ENCODE data around the gene PFKFB4. TPM values are rescaled to one million over a fixed set of nuclear protein-coding genes. Genes with fewer than 3 reads are reported as not detected.

Gene PFKFB4
- polyA plus RNA-seq, 1 of the 3 experiments (the other 2 are of a cell fraction), result 5.7 TPM

DNA sequence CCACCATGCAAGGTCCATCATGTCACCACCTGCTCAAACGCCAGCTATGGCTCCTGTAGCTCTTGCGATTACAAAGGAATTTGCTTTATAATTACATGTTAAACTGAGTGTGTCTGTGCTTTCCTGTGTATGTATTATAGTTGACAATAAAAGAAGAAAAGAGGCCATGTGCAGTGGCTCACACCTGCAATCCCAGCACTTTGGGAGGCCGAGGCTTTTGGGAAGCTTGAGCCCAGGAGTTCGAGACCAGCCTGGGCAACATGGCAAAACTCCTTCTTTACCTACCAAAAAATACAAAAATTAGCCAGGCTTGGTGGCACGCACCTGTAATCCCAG lies 83.0 kb downstream of the PFKFB4 start:
- Histone ChIP-seq H3K9me2 (no peaks in the 10 kb centered on the region), H3K79me2 (ENCODE audit: insufficient read depth) (peaks cover 43% of the 10 kb centered on the region), H3K27ac (ENCODE audit: low read depth in 2 of 2, low read length in 1 of 2) (peak overlapping the region; percentile 80 to 87; a peak in 3 of 4 replicates), H3K4me3 (ENCODE audit: low read depth in 2 of 2, low read length in 1 of 2) (no peak overlapping the region; a peak in 1 of 4 replicates), H4K20me1 (ENCODE audit: insufficient read depth) (no peaks in the 10 kb centered on the region), H3K36me3 (replicated peaks in 1 of 2; ENCODE audit: control insufficient read depth in 1 of 2, insufficient read depth in 2 of 2, low read length in 1 of 2) (peaks cover 0 to 5% of the 10 kb centered on the region in 2 experiments), H3K9ac (peak overlapping the region; percentile 79; the same call in 1 of the 2 replicates), H2AFZ (ENCODE audit: low read depth) (0 out of 2 replicates have a peak overlapping the region, but pooled peaks have one; percentile 37), H3K4me2 (peak overlapping the region; percentile 82; the same call in 1 of the 2 replicates), H3K9me3 (no peaks in the 10 kb centered on the region), H3K4me1 (ENCODE audit: control insufficient read depth in 1 of 2, insufficient read depth in 2 of 2, low read depth in 1 of 2, low read length in 1 of 2) (peaks cover 0 to 22% of the 10 kb centered on the region in 2 experiments; a peak in 1 of 4 replicates), H3F3A (replicated peaks; ENCODE audit: insufficient read depth) (peaks cover 7% of the 10 kb centered on the region), H3K27me3 (ENCODE audit: insufficient read depth) (no peaks in the 10 kb centered on the region)
- WGBS (ENCODE audit: low lambda C conversion rate), result 91% methylated on average over 5 of the region's 5 CpGs
- no peak for TF ChIP-seq FOXM1 (IDR thresholded peaks at IDR 0.05; ENCODE audit: low read depth)
- TF ChIP-seq GABPA (IDR thresholded peaks at IDR 0.05; ENCODE audit: low read depth), result no peak
- TF ChIP-seq FOSL2 (IDR thresholded peaks at IDR 0.05; ENCODE audit: borderline replicate concordance, low read depth), result no peak
- no peak for TF ChIP-seq EP300 (IDR thresholded peaks at IDR 0.05; ENCODE audit: borderline replicate concordance in 1 of 2, low read depth in 1 of 2, low read length in 1 of 2)
- no peak for TF ChIP-seq RXRA (IDR thresholded peaks at IDR 0.05; ENCODE audit: borderline replicate concordance, low read depth)
- TF ChIP-seq RCOR1 (IDR thresholded peaks at IDR 0.05; ENCODE audit: low read length), result no peak
- TF ChIP-seq MXI1 (IDR thresholded peaks at IDR 0.05; ENCODE audit: low read depth, low read length), result no peak
- no peak for TF ChIP-seq ZBTB33 (IDR thresholded peaks at IDR 0.05; ENCODE audit: borderline replicate concordance, low read depth)
- no peak for TF ChIP-seq MEF2A (IDR thresholded peaks at IDR 0.05; ENCODE audit: borderline replicate concordance, low read depth)
- TF ChIP-seq NFIC (IDR thresholded peaks at IDR 0.05; ENCODE audit: borderline replicate concordance), result no peak
- no peak for TF ChIP-seq POLR2AphosphoS5 (IDR thresholded peaks at IDR 0.05; ENCODE audit: low read depth, low read length)
- no peak for TF ChIP-seq CTCF (IDR thresholded peaks at IDR 0.05)
- TF ChIP-seq, protein P1, sequence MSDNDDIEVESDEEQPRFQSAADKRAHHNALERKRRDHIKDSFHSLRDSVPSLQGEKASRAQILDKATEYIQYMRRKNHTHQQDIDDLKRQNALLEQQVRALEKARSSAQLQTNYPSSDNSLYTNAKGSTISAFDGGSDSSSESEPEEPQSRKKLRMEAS (IDR thresholded peaks at IDR 0.05; ENCODE audit: low read depth), result no peak
- no peak for TF ChIP-seq JUND (IDR thresholded peaks at IDR 0.05)
- ChIA-PET CTCF (interaction anchor here (0.8 to 6.4 kb wide), 13 partner anchors 9 to 80 kb away, joined by 3 to 27 read pairs (median 5); partner anchors contain the start of gene SHISA5), POLR2A (interaction anchor here (0.6 to 2.2 kb wide), 2 partner anchors 24 to 30 kb away, joined by 3 to 9 read pairs; partner anchors contain the start of gene SHISA5)
- DNase-seq, result no peak
